Upper lobe of left lung (tissue), 4 donors: ENCODE data around the gene AQP2.

Experiments used
- CTCF ChIP-seq, 6 experiments: fragments of 450-650 bp in 4 of 6; fragments of 200-600 bp in 2 of 6; sonication (generic) in 2 of 6; IDR thresholded peaks; one replicate each; pipeline ENCODE4 v1.5.1; 2016 to 2019; ENCODE audit warnings: antibody characterized with exemption in 6 of 6
- POLR2AphosphoS5 ChIP-seq, 2 donors: sonication (generic); formaldehyde crosslinking; IDR thresholded peaks; one replicate each; pipeline ENCODE4 v1.5.1; 2017; ENCODE audit warnings: antibody characterized with exemption in 2 of 2

- TF ChIP-seq CTCF (IDR thresholded peaks at IDR 0.05): no peak
- TF ChIP-seq POLR2AphosphoS5 (IDR thresholded peaks at IDR 0.05): no peak
These were observed 33.4 kb downstream of the AQP2 start for GRCh38 chr12:49983892-49984291.
